Nephron progenitor cell (in vitro differentiated cells): ENCODE data around the gene ZFP36L2.
A peak's percentile ranks its signal among the peaks of the same experiment; 100 is the strongest.

Experiments used
- DNase-seq: peaks from one replicate; pipeline ENCODE4 v3.0.0; 2021
- H3K27ac Mint-ChIP-seq: 2 replicates; pipeline ENCODE4 v1.8.0; 2021; ENCODE audit warnings: mild to moderate bottlenecking, moderate library complexity, mixed read lengths
- H3K27me3 Mint-ChIP-seq: 2 replicates; pipeline ENCODE4 v1.8.0; 2021; ENCODE audit warnings: mild to moderate bottlenecking, low read depth, mixed read lengths; ENCODE audit not compliant: poor library complexity
- H3K36me3 Mint-ChIP-seq: 2 replicates; pipeline ENCODE4 v1.8.0; 2021; ENCODE audit warnings: low read depth, mixed read lengths
- H3K4me1 Mint-ChIP-seq: 2 replicates; pipeline ENCODE4 v1.8.0; 2021; ENCODE audit warnings: mixed read lengths
- H3K4me3 Mint-ChIP-seq: 2 replicates; pipeline ENCODE4 v1.8.0; 2021; ENCODE audit warnings: mild to moderate bottlenecking, moderate library complexity, mixed read lengths
- H3K9me3 Mint-ChIP-seq: 2 replicates; pipeline ENCODE4 v1.8.0; 2021; ENCODE audit warnings: mild to moderate bottlenecking, moderate library complexity, mixed read lengths
- CTCF ChIP-seq: fragments of 200-600 bp; sonication (generic); IDR thresholded peaks from 2 replicates; pipeline ENCODE4 v1.5.0; 2021; ENCODE audit warnings: antibody characterized with exemption

ZFP36L2 gene

GRCh38 chr2:43226558-43226954, at the start of gene ZFP36L2:
Gene ZFP36L2 (minus strand): TSS chr2:43226606. CDS start chr2:43226315, 291 bp downstream.
- DNase-seq, result peak; percentile 92
- peaks cover 56% of the 10 kb centered on the region for H3K4me1 Mint-ChIP-seq
- peaks cover 19% of the 10 kb centered on the region for H3K36me3 Mint-ChIP-seq
- peak within 1 kb of the TSS; percentile 92 for H3K27ac Mint-ChIP-seq
- H3K9me3 Mint-ChIP-seq, result no peaks in the 10 kb centered on the region
- TF ChIP-seq CTCF, result no peak
- H3K27me3 Mint-ChIP-seq, result no peaks in the 10 kb centered on the region
- H3K4me3 Mint-ChIP-seq, result peak within 1 kb of the TSS; percentile 87

GRCh38 chr2:43274721-43275120, 48.3 kb upstream of the ZFP36L2 start:
- Mint-ChIP-seq H3K4me3 (no peak overlapping the region), H3K4me1 (peaks cover 47% of the 10 kb centered on the region), H3K27me3 (no peaks in the 10 kb centered on the region), H3K36me3 (peaks cover 12% of the 10 kb centered on the region), H3K9me3 (no peaks in the 10 kb centered on the region), H3K27ac (no peak overlapping the region)
- no peak for DNase-seq
- no peak for TF ChIP-seq CTCF

GRCh38 chr2:43274055-43274454, 47.6 kb upstream of the ZFP36L2 start:
- peaks cover 11% of the 10 kb centered on the region for H3K36me3 Mint-ChIP-seq
- H3K4me1 Mint-ChIP-seq, result peaks cover 51% of the 10 kb centered on the region
- H3K27ac Mint-ChIP-seq, result peak overlapping the region; percentile 4

GRCh38 chr2:43273529-43273928, 47.1 kb upstream of the ZFP36L2 start:
- TF ChIP-seq CTCF, result no peak
- Mint-ChIP-seq H3K4me3 (no peak overlapping the region), H3K36me3 (peaks cover 11% of the 10 kb centered on the region), H3K27ac (peak overlapping the region; percentile 70), H3K4me1 (peaks cover 51% of the 10 kb centered on the region), H3K9me3 (no peaks in the 10 kb centered on the region), H3K27me3 (no peaks in the 10 kb centered on the region)
- no peak for DNase-seq

More at GRCh38 chr2:43274055-43274454, 47.6 kb upstream of the ZFP36L2 start:
- Mint-ChIP-seq H3K4me3 (no peak overlapping the region), H3K9me3 (no peaks in the 10 kb centered on the region), H3K27me3 (no peaks in the 10 kb centered on the region)
- TF ChIP-seq CTCF, result no peak
- no peak for DNase-seq

- Mint-ChIP-seq H3K9me3 (no peaks in the 10 kb centered on the region), H3K4me3 (no peak overlapping the region), H3K27me3 (no peaks in the 10 kb centered on the region), H3K27ac (no peak overlapping the region), H3K4me1 (peaks cover 54% of the 10 kb centered on the region), H3K36me3 (peaks cover 11% of the 10 kb centered on the region)
- no peak for TF ChIP-seq CTCF
- DNase-seq, result no peak
These were observed 44.7 kb upstream of the ZFP36L2 start for GRCh38 chr2:43270930-43271615.

- DNase-seq, result no peak
- Mint-ChIP-seq H3K4me1 (peaks cover 56% of the 10 kb centered on the region), H3K27ac (peak overlapping the region; percentile 55), H3K4me3 (no peak overlapping the region), H3K27me3 (no peaks in the 10 kb centered on the region), H3K9me3 (no peaks in the 10 kb centered on the region), H3K36me3 (peaks cover 11% of the 10 kb centered on the region)
- no peak for TF ChIP-seq CTCF
These were observed 44.1 kb upstream of the ZFP36L2 start for GRCh38 chr2:43270461-43270860.
